Activated naive CD8-positive, alpha-beta T cell treated with anti-CD3 and anti-CD28 coated beads, Interleukin-2, amount 50 U/mL, for 24 hours (primary cell): ENCODE results near the gene HSFX1.
"Not testable (repeated sequence)": the region's sequence is repeated elsewhere in the genome, so short reads cannot be mapped to it uniquely, and the experiment has no call there.

Experiments used
- ATAC-seq: fragments of 150-1000 bp; cut with Tn5 transposase; one replicate; pipeline ENCODE4 v1.10.0; 2021
- DNase-seq: peaks from one replicate; pipeline ENCODE4 v3.0.0; 2021
- H3K27ac Mint-ChIP-seq: one replicate; pipeline ENCODE4 v1.8.0; 2021; ENCODE audit warnings: mild to moderate bottlenecking, mixed read lengths
- H3K27me3 Mint-ChIP-seq: one replicate; pipeline ENCODE4 v1.8.0; 2021; ENCODE audit warnings: mixed read lengths
- H3K36me3 Mint-ChIP-seq: one replicate; pipeline ENCODE4 v1.8.0; 2021; ENCODE audit warnings: low read depth, mixed read lengths
- H3K4me1 Mint-ChIP-seq: one replicate; pipeline ENCODE4 v1.8.0; 2021; ENCODE audit warnings: mixed read lengths
- H3K4me3 Mint-ChIP-seq: one replicate; pipeline ENCODE4 v1.8.0; 2021; ENCODE audit warnings: mild to moderate bottlenecking, moderate library complexity, mixed read lengths
- H3K9me3 Mint-ChIP-seq: one replicate; pipeline ENCODE4 v1.8.0; 2021; ENCODE audit warnings: mixed read lengths

The HSFX1 gene

GRCh38 chrX:149781727-149782126 lies 7.9 kb downstream of the HSFX1 start, which contains the start of gene MAGEA9:
MAGEA9 (plus strand) TSS chrX:149781930; CDS start chrX:149786211, 4,281 bp downstream.
- H3K9me3 Mint-ChIP-seq, H3K27ac Mint-ChIP-seq, DNase-seq, ATAC-seq, H3K27me3 Mint-ChIP-seq, H3K4me3 Mint-ChIP-seq, H3K36me3 Mint-ChIP-seq, H3K4me1 Mint-ChIP-seq: not testable (repeated sequence)

- H3K4me1 Mint-ChIP-seq: peaks cover 30% of the 10 kb centered on the region
- DNase-seq, H3K9me3 Mint-ChIP-seq, H3K36me3 Mint-ChIP-seq, H3K27me3 Mint-ChIP-seq, H3K4me3 Mint-ChIP-seq, H3K27ac Mint-ChIP-seq: not testable (repeated sequence)
- peak; percentile 99 for ATAC-seq
Observed at GRCh38 chrX:149795531-149795930, 21.7 kb downstream of the HSFX1 start.

- Mint-ChIP-seq H3K27ac (peak overlapping the region; percentile 42), H3K27me3 (no peaks in the 10 kb centered on the region), H3K36me3 (no peaks in the 10 kb centered on the region), H3K4me3 (no peak overlapping the region), H3K9me3 (no peaks in the 10 kb centered on the region), H3K4me1 (peaks cover 36% of the 10 kb centered on the region)
- ATAC-seq (no peak), DNase-seq (no peak)
Observed at GRCh38 chrX:149799095-149799714, 25.3 kb downstream of the HSFX1 start.

- DNase-seq (no peak), ATAC-seq (no peak)
- peaks cover 36% of the 10 kb centered on the region for H3K4me1 Mint-ChIP-seq
- H3K27me3 Mint-ChIP-seq: no peaks in the 10 kb centered on the region
- no peaks in the 10 kb centered on the region for H3K9me3 Mint-ChIP-seq
- H3K36me3 Mint-ChIP-seq: no peaks in the 10 kb centered on the region
- no peak overlapping the region for H3K27ac Mint-ChIP-seq
- H3K4me3 Mint-ChIP-seq: no peak overlapping the region
Observed at GRCh38 chrX:149799938-149800337, 26.1 kb downstream of the HSFX1 start.

GRCh38 chrX:149803458-149804062 lies 29.7 kb downstream of the HSFX1 start:
- no peaks in the 10 kb centered on the region for H3K27me3 Mint-ChIP-seq
- H3K4me1 Mint-ChIP-seq: peaks cover 23% of the 10 kb centered on the region
- ATAC-seq (no peak), DNase-seq (no peak)
- no peak overlapping the region for H3K27ac Mint-ChIP-seq
- no peaks in the 10 kb centered on the region for H3K9me3 Mint-ChIP-seq
- H3K4me3 Mint-ChIP-seq: no peak overlapping the region
- H3K36me3 Mint-ChIP-seq: no peaks in the 10 kb centered on the region

GRCh38 chrX:149804102-149804501 lies 30.2 kb downstream of the HSFX1 start:
- DNase-seq (no peak), ATAC-seq (no peak)
- Mint-ChIP-seq H3K4me3 (no peak overlapping the region), H3K36me3 (no peaks in the 10 kb centered on the region), H3K27me3 (no peaks in the 10 kb centered on the region), H3K4me1 (peaks cover 20% of the 10 kb centered on the region), H3K27ac (no peak overlapping the region), H3K9me3 (no peaks in the 10 kb centered on the region)

GRCh38 chrX:149807747-149808458 lies 34.0 kb downstream of the HSFX1 start:
- no peaks in the 10 kb centered on the region for H3K27me3 Mint-ChIP-seq
- H3K36me3 Mint-ChIP-seq: no peaks in the 10 kb centered on the region
- DNase-seq (no peak), ATAC-seq (no peak)
- no peaks in the 10 kb centered on the region for H3K9me3 Mint-ChIP-seq
- H3K27ac Mint-ChIP-seq: no peak overlapping the region
- H3K4me3 Mint-ChIP-seq: no peak overlapping the region
- no peaks in the 10 kb centered on the region for H3K4me1 Mint-ChIP-seq

- Mint-ChIP-seq H3K9me3 (no peaks in the 10 kb centered on the region), H3K27me3 (peaks cover 8% of the 10 kb centered on the region)
- ATAC-seq: peak; percentile 40
Observed at GRCh38 chrX:149818652-149819051, 44.8 kb downstream of the HSFX1 start.

GRCh38 chrX:149819371-149819770 lies 45.5 kb downstream of the HSFX1 start:
- no peaks in the 10 kb centered on the region for H3K9me3 Mint-ChIP-seq
- H3K27ac Mint-ChIP-seq: no peak overlapping the region
- ATAC-seq (no peak), DNase-seq (no peak)
- H3K4me3 Mint-ChIP-seq: no peak overlapping the region
- no peaks in the 10 kb centered on the region for H3K36me3 Mint-ChIP-seq
- H3K27me3 Mint-ChIP-seq: peaks cover 8% of the 10 kb centered on the region
- H3K4me1 Mint-ChIP-seq: peaks cover 12% of the 10 kb centered on the region

More at GRCh38 chrX:149818652-149819051, 44.8 kb downstream of the HSFX1 start:
- H3K36me3 Mint-ChIP-seq: no peaks in the 10 kb centered on the region
- peaks cover 12% of the 10 kb centered on the region for H3K4me1 Mint-ChIP-seq
- no peak for DNase-seq
- no peak overlapping the region for H3K4me3 Mint-ChIP-seq
- H3K27ac Mint-ChIP-seq: peak overlapping the region; percentile 22

- Mint-ChIP-seq H3K27ac (no peak overlapping the region), H3K4me1 (peaks cover 39% of the 10 kb centered on the region), H3K36me3 (no peaks in the 10 kb centered on the region), H3K27me3 (peaks cover 14% of the 10 kb centered on the region), H3K4me3 (no peak overlapping the region), H3K9me3 (no peaks in the 10 kb centered on the region)
- no peak for ATAC-seq
- peak; percentile 62 for DNase-seq
Observed at GRCh38 chrX:149825424-149825823, 51.6 kb downstream of the HSFX1 start.
